ENCODE results near the gene DDX10.

- TF ChIP-seq CTCF (IDR thresholded peaks at IDR 0.05 in 2 of 3, conservative IDR thresholded peaks at IDR 0.05 in 1 of 3; ENCODE audit: insufficient read depth in 2 of 3, low read depth in 1 of 3, low read length in 3 of 3) (peak; percentile 9 to 43 (median 22); a peak in 2 of 6 replicates), BHLHE40 (IDR thresholded peaks at IDR 0.05; ENCODE audit: low read length) (peak; percentile 94), PHTF2 (CRISPR knock-in tag; IDR thresholded peaks at IDR 0.05) (no peak), FOXA3 (CRISPR knock-in tag; conservative IDR thresholded peaks at IDR 0.05 in 1 of 2, IDR thresholded peaks at IDR 0.05 in 1 of 2) (peak in 1 of 2 experiments; percentile 33; a peak in 1 of 4 replicates), TRIM28 (IDR thresholded peaks at IDR 0.05) (no peak), EP300 (IDR thresholded peaks at IDR 0.05; ENCODE audit: low read length) (no peak), HIVEP1 (CRISPR knock-in tag; IDR thresholded peaks at IDR 0.05) (peak; percentile 86), TBP (optimal IDR thresholded peaks at IDR 0.05; ENCODE audit: low read depth, low read length) (peak; percentile 66), ZFP36 (IDR thresholded peaks at IDR 0.05; ENCODE audit: low read depth, low read length, partially characterized antibody) (no peak), SRF (CRISPR knock-in tag; IDR thresholded peaks at IDR 0.05) (peak in 1 of 2 experiments; percentile 21; a peak in 1 of 4 replicates), SIN3A (IDR thresholded peaks at IDR 0.05; ENCODE audit: borderline replicate concordance in 2 of 2, control insufficient read depth in 1 of 2, low read depth in 2 of 2, low read length in 2 of 2) (peak; percentile 33 to 53; a peak in 2 of 4 replicates), PML (IDR thresholded peaks at IDR 0.05; ENCODE audit: low read length) (peak; percentile 19; the same call in 1 of the 2 replicates)
- TF ChIP-seq, protein P1, sequence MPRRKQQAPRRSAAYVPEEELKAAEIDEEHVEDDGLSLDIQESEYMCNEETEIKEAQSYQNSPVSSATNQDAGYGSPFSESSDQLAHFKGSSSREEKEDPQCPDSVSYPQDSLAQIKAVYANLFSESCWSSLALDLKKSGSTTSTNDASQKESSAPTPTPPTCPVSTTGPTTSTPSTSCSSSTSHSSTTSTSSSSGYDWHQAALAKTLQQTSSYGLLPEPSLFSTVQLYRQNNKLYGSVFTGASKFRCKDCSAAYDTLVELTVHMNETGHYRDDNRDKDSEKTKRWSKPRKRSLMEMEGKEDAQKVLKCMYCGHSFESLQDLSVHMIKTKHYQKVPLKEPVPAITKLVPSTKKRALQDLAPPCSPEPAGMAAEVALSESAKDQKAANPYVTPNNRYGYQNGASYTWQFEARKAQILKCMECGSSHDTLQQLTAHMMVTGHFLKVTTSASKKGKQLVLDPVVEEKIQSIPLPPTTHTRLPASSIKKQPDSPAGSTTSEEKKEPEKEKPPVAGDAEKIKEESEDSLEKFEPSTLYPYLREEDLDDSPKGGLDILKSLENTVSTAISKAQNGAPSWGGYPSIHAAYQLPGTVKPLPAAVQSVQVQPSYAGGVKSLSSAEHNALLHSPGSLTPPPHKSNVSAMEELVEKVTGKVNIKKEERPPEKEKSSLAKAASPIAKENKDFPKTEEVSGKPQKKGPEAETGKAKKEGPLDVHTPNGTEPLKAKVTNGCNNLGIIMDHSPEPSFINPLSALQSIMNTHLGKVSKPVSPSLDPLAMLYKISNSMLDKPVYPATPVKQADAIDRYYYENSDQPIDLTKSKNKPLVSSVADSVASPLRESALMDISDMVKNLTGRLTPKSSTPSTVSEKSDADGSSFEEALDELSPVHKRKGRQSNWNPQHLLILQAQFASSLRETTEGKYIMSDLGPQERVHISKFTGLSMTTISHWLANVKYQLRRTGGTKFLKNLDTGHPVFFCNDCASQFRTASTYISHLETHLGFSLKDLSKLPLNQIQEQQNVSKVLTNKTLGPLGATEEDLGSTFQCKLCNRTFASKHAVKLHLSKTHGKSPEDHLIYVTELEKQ (CRISPR knock-in tag; IDR thresholded peaks at IDR 0.05) = no peak
Measured at GRCh38 chr11:108664730-108665525, at the start of gene DDX10.
